Measurements from ENCODE around the gene AIPL1. TPM values are rescaled to one million over a fixed set of nuclear protein-coding genes. Genes with fewer than 3 reads are reported as not detected.

AIPL1 gene
- total and polyA plus RNA-seq, 8 donors = 0.06 TPM; not detected in 7

- DNase-seq = no peak
- Histone ChIP-seq H3K27ac (no peak overlapping the region), H3K36me3 (no peaks in the 10 kb centered on the region), H3K4me1 (peaks cover 0 to 4% of the 10 kb centered on the region in 2 donors), H3K4me3 (no peak overlapping the region), H3K27me3 (peaks cover 0 to 25% of the 10 kb centered on the region in 2 donors), H3K9me3 (no peaks in the 10 kb centered on the region)
- intact Hi-C loops (cut with DNase I) = no loop called here
- peak; percentile 38 for ATAC-seq
- TF ChIP-seq CTCF (IDR thresholded peaks at IDR 0.05) = no peak
Observed at GRCh38 chr17:6456914-6457687, 22.2 kb upstream of the AIPL1 start.

GRCh38 chr17:6456321-6456720, 21.4 kb upstream of the AIPL1 start:
- Histone ChIP-seq H3K27ac (no peak overlapping the region), H3K4me1 (peaks cover 0 to 4% of the 10 kb centered on the region in 2 donors), H3K36me3 (no peaks in the 10 kb centered on the region), H3K4me3 (no peak overlapping the region), H3K27me3 (peaks cover 0 to 25% of the 10 kb centered on the region in 2 donors), H3K9me3 (no peaks in the 10 kb centered on the region)
- ATAC-seq = no peak
- intact Hi-C loops (cut with DNase I) = no loop called here
- DNase-seq = no peak
- no peak for TF ChIP-seq CTCF (IDR thresholded peaks at IDR 0.05)

- H3K27ac ChIP-seq = no peak overlapping the region
- H3K36me3 ChIP-seq = no peaks in the 10 kb centered on the region
- peaks cover 0 to 25% of the 10 kb centered on the region in 2 donors for H3K27me3 ChIP-seq
- H3K4me3 ChIP-seq = no peak overlapping the region
- intact Hi-C loops (cut with DNase I) = no loop called here
- peaks cover 0 to 4% of the 10 kb centered on the region in 2 donors for H3K4me1 ChIP-seq
- no peak for ATAC-seq
- DNase-seq = peak in 2 of 4 donors; percentile 34 to 63
- no peak for TF ChIP-seq CTCF (IDR thresholded peaks at IDR 0.05)
- no peaks in the 10 kb centered on the region for H3K9me3 ChIP-seq
Observed at GRCh38 chr17:6455321-6455705, 20.4 kb upstream of the AIPL1 start.

GRCh38 chr17:6454495-6455320, 19.8 kb upstream of the AIPL1 start:
- peaks cover 0 to 4% of the 10 kb centered on the region in 2 donors for H3K4me1 ChIP-seq
- DNase-seq (no peak), ATAC-seq (no peak)
- peaks cover 0 to 25% of the 10 kb centered on the region in 2 donors for H3K27me3 ChIP-seq
- intact Hi-C loops (cut with DNase I) = no loop called here
- H3K9me3 ChIP-seq = no peaks in the 10 kb centered on the region
- no peak overlapping the region for H3K27ac ChIP-seq
- no peak overlapping the region for H3K4me3 ChIP-seq
- peaks cover 0 to 1% of the 10 kb centered on the region in 2 donors for H3K36me3 ChIP-seq
- TF ChIP-seq CTCF (IDR thresholded peaks at IDR 0.05) = no peak

All from left lung (tissue), 10 donors.